Fibroblast of lung (primary cell): ENCODE measurements around the gene CTNS. TPM values are rescaled to one million over a fixed set of nuclear protein-coding genes. Genes with fewer than 3 reads are reported as not detected.

Experiments used
- DNase-seq, 2 donors: peaks; one replicate each; pipeline versions ENCODE4 v3.0.0 to v3.0.0-alpha.2; 2010; ENCODE audit warnings: low read depth in 2 of 2
- H2AFZ ChIP-seq: 2 replicates; pipeline ENCODE4 v1.5.1; 2012; ENCODE audit warnings: low read length, control low read depth, inconsistent platforms
- H3K27ac ChIP-seq: 2 replicates; pipeline ENCODE4 v1.5.1; 2011; ENCODE audit warnings: low read length, control low read depth; ENCODE audit not compliant: insufficient read depth
- H3K27me3 ChIP-seq: 2 replicates; pipeline ENCODE4 v1.5.1; 2011; ENCODE audit warnings: mild to moderate bottlenecking, low read length; ENCODE audit not compliant: control insufficient read depth, insufficient read depth
- H3K36me3 ChIP-seq: 2 replicates; pipeline ENCODE4 v1.5.1; 2011; ENCODE audit warnings: low read length; ENCODE audit not compliant: control insufficient read depth, insufficient read depth
- H3K4me1 ChIP-seq: 2 replicates; pipeline ENCODE4 v1.5.1; 2011; ENCODE audit warnings: low read length; ENCODE audit not compliant: control insufficient read depth, insufficient read depth; ENCODE audit errors: extremely low read depth
- H3K4me2 ChIP-seq: 2 replicates; pipeline ENCODE4 v1.5.1; 2011; ENCODE audit warnings: low read length, control low read depth; ENCODE audit not compliant: insufficient read depth; ENCODE audit errors: extremely low read depth
- H3K4me3 ChIP-seq, 4 experiments: fragments of 200-600 bp in 1 of 4; sonication (generic) in 1 of 4; replicated peaks in 1 of 4; 2 replicates each; pipeline ENCODE4 v1.5.1; 2011 to 2016; ENCODE audit warnings: low read length in 4 of 4, low read depth in 3 of 4, mild to moderate bottlenecking in 3 of 4, control low read depth in 2 of 4, inconsistent platforms in 1 of 4, mixed read lengths in 1 of 4; ENCODE audit not compliant: insufficient read depth in 1 of 4; ENCODE audit errors: control extremely low read depth in 1 of 4
- H3K79me2 ChIP-seq: 2 replicates; pipeline ENCODE4 v1.5.1; 2012; ENCODE audit warnings: mild to moderate bottlenecking, low read length, inconsistent platforms; ENCODE audit not compliant: control insufficient read depth, insufficient read depth
- H3K9ac ChIP-seq: 2 replicates; pipeline ENCODE4 v1.5.1; 2011; ENCODE audit warnings: mild to moderate bottlenecking, low read length, control low read depth; ENCODE audit not compliant: insufficient read depth
- H3K9me3 ChIP-seq: 2 replicates; pipeline ENCODE4 v1.5.1; 2012; ENCODE audit warnings: low read depth, low read length; ENCODE audit not compliant: control insufficient read depth, insufficient read depth
- H4K20me1 ChIP-seq: 2 replicates; pipeline ENCODE4 v1.5.1; 2011; ENCODE audit warnings: low read length; ENCODE audit not compliant: control insufficient read depth, insufficient read depth; ENCODE audit errors: extremely low read depth
- EZH2 ChIP-seq: IDR thresholded peaks from 2 replicates; pipeline ENCODE4 v1.5.1; 2012; ENCODE audit warnings: low read length, control low read depth, mild to moderate bottlenecking; ENCODE audit errors: missing control alignments
- polyA plus RNA-seq, 2 donors: library from polyadenylated mRNA; depleted of rRNA in 1 of 2; stranded (reverse) in 1 of 2; unstranded in 1 of 2; fragments of >200 nt; gene quantifications; 2 replicates each; pipeline ENCODE4 v1.2.1, GENCODE V29; 2011 to 2012; ENCODE audit warnings: missing spikeins in 1 of 2
- total RNA-seq: library from RNA; depleted of rRNA; stranded (reverse); fragments of >200 nt; gene quantifications from 2 replicates; pipeline ENCODE4 v1.2.1, GENCODE V29; 2014
- TF ChIP-seq, protein P1 (sequence below), 2 donors: IDR thresholded peaks in 1 of 2; conservative IDR thresholded peaks in 1 of 2; 1 replicate in 1 of 2; 2 replicates in 1 of 2; pipeline ENCODE4 v1.5.1; 2011 to 2012; ENCODE audit warnings: low read length in 2 of 2, control low read depth in 1 of 2, inconsistent platforms in 1 of 2, low read depth in 1 of 2, mild to moderate bottlenecking in 1 of 2

CTNS gene
- total and polyA plus RNA-seq, 2 donors (not counting 1 experiment from before 2014, with no cell fraction given): 9.6 to 19.2 TPM

DNA sequence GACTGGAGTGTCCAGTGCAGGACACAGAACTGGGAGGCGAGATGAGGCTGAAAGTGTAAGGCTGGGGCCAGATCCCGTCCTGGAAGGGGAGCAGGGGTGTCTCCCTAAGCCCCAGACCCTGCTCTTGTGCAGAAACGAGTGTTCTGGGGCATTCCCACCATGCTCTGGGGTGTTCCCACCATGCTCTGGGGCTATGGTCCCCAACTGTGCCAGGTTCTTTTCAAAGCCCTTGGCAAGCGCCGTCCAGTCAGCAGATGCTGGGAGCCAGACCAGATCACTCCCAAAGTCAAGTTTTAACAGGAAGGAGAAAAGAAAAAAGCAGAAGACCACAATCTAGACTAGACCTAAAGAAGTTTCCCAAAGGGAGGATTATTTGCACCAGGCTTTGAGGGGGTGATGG lies 29.3 kb downstream of the CTNS start:
- no peaks in the 10 kb centered on the region for H3K27me3 ChIP-seq
- no peak overlapping the region for H3K4me3 ChIP-seq
- no peaks in the 10 kb centered on the region for H4K20me1 ChIP-seq
- H2AFZ ChIP-seq: no peak overlapping the region
- no peak overlapping the region for H3K27ac ChIP-seq
- H3K4me2 ChIP-seq: peak overlapping the region; percentile 100
- no peak overlapping the region for H3K9ac ChIP-seq
- peaks cover 46% of the 10 kb centered on the region for H3K79me2 ChIP-seq
- H3K4me1 ChIP-seq: peaks cover 11% of the 10 kb centered on the region
- no peak for DNase-seq
- H3K9me3 ChIP-seq: no peaks in the 10 kb centered on the region
- TF ChIP-seq, protein P1, sequence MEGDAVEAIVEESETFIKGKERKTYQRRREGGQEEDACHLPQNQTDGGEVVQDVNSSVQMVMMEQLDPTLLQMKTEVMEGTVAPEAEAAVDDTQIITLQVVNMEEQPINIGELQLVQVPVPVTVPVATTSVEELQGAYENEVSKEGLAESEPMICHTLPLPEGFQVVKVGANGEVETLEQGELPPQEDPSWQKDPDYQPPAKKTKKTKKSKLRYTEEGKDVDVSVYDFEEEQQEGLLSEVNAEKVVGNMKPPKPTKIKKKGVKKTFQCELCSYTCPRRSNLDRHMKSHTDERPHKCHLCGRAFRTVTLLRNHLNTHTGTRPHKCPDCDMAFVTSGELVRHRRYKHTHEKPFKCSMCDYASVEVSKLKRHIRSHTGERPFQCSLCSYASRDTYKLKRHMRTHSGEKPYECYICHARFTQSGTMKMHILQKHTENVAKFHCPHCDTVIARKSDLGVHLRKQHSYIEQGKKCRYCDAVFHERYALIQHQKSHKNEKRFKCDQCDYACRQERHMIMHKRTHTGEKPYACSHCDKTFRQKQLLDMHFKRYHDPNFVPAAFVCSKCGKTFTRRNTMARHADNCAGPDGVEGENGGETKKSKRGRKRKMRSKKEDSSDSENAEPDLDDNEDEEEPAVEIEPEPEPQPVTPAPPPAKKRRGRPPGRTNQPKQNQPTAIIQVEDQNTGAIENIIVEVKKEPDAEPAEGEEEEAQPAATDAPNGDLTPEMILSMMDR (conservative IDR thresholded peaks at IDR 0.05 in 1 of 2, IDR thresholded peaks at IDR 0.05 in 1 of 2; ENCODE audit: low read depth in 1 of 2, low read length in 2 of 2): no peak
- no peak for TF ChIP-seq EZH2
- peaks cover 24% of the 10 kb centered on the region for H3K36me3 ChIP-seq

DNA sequence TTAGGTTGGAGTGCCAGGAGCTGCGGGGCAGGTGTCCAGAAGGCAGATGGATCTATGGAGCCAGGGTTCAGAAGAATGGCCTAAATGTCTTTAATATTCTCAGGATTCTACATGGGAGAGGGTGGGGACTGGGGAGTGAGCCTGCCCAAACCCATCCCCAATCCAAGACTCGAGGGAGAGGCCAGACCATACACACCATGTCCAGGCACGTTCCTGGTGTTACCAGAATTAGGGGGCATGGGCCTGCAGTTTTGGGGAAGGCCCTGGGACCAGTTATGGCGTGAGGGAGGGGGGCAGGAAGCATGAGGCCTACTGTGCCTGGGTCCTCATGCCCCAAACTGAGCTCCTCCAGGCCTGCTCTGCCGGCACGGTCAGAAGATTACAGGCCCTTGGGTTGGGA lies 30.0 kb downstream of the CTNS start:
- H2AFZ ChIP-seq: no peak overlapping the region
- no peak overlapping the region for H3K27ac ChIP-seq
- H3K9ac ChIP-seq: no peak overlapping the region
- H3K79me2 ChIP-seq: peaks cover 46% of the 10 kb centered on the region
- H3K9me3 ChIP-seq: no peaks in the 10 kb centered on the region
- no peak for DNase-seq
- H3K4me3 ChIP-seq: peak overlapping the region in 3 of 4 experiments; percentile 26 to 98 (median 28)
- TF ChIP-seq EZH2: no peak
- TF ChIP-seq, protein P1 (conservative IDR thresholded peaks at IDR 0.05 in 1 of 2, IDR thresholded peaks at IDR 0.05 in 1 of 2; ENCODE audit: low read depth in 1 of 2, low read length in 2 of 2): no peak
- no peaks in the 10 kb centered on the region for H3K27me3 ChIP-seq
- H3K4me1 ChIP-seq: peaks cover 11% of the 10 kb centered on the region
- H3K36me3 ChIP-seq: peaks cover 21% of the 10 kb centered on the region
- peak overlapping the region; percentile 100 for H3K4me2 ChIP-seq
- no peaks in the 10 kb centered on the region for H4K20me1 ChIP-seq

DNA sequence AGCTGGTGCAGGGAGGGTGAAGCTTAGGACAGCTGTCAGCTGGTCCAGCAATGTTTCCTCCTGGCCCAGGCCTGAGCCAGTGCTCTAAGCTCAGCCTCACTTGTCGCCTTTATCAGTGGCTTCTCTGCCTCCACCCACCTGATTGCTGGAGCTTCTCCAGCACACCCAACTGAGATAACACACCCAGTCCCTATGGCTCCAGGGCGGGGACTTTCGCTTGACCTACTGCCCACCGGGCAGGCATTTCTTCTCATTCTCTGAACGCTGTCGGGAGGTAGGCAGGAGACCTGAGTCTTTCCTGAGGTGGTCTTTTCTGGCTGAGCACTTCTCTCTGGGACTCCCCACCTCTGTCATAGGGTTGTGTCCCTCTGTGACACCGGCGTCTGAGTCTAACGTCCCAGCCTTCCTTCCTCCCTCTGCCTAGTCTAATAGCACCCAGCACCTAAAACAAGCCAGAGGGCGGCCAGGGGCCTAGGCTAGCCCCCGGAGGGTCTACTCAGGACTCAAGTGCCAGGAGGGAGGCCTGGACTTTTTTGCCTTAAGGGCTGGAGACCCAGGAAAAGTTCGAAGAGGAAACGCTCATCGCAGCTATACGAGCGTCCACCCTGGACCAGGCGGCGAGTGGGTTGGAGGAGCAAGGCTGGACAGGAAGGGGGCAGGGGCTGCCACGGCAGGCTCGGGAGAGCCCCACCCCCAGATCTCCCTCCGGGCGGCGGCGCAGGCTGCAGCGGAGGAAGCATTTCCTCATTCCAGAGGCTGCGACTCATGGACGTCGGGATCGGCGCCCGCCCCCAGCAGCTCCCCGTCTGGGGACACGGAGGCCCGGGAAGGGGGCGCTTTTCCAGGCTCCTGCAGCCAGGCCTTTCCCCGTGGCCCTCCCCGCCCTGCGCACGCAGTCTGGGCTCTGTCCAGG lies 31.1 kb downstream of the CTNS start:
- peak overlapping the region; percentile 100 for H3K4me2 ChIP-seq
- H3K79me2 ChIP-seq: peaks cover 46% of the 10 kb centered on the region
- no peak for TF ChIP-seq EZH2
- TF ChIP-seq, protein P1 (conservative IDR thresholded peaks at IDR 0.05 in 1 of 2, IDR thresholded peaks at IDR 0.05 in 1 of 2; ENCODE audit: low read depth in 1 of 2, low read length in 2 of 2): no peak
- no peaks in the 10 kb centered on the region for H4K20me1 ChIP-seq
- H3K4me1 ChIP-seq: peaks cover 11% of the 10 kb centered on the region
- H3K36me3 ChIP-seq: peaks cover 17% of the 10 kb centered on the region
- H3K27me3 ChIP-seq: no peaks in the 10 kb centered on the region
- peak overlapping the region; percentile 58 to 98 (median 92) for H3K4me3 ChIP-seq
- peak overlapping the region; percentile 97 for H3K9ac ChIP-seq
- peak overlapping the region; percentile 98 for H3K27ac ChIP-seq
- peak overlapping the region; percentile 29 for H2AFZ ChIP-seq
- no peaks in the 10 kb centered on the region for H3K9me3 ChIP-seq
- peak; percentile 92 to 93 for DNase-seq
